ENCODE measurements around the gene CAPSL.

DNA sequence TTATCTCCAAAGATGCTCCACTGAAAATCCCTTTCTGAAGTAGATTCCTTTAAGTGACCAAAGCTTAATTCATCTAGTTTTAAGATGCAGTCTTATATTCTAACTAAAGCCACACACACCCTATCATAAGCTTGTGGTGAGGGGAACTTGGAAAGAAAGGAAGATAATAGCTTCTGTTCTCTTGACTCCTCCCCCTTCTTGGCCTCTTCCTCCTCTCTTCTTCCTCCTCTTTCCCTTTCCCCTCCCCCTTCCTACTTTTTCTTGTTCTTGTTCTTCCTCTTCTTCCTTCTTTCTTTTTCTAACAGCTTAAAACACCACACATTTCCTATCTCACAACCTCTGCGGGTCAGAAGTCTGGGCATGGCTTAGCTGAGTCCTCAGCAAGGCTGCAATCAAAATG is 58.3 kb downstream of the CAPSL start:
- TF ChIP-seq, protein P1, sequence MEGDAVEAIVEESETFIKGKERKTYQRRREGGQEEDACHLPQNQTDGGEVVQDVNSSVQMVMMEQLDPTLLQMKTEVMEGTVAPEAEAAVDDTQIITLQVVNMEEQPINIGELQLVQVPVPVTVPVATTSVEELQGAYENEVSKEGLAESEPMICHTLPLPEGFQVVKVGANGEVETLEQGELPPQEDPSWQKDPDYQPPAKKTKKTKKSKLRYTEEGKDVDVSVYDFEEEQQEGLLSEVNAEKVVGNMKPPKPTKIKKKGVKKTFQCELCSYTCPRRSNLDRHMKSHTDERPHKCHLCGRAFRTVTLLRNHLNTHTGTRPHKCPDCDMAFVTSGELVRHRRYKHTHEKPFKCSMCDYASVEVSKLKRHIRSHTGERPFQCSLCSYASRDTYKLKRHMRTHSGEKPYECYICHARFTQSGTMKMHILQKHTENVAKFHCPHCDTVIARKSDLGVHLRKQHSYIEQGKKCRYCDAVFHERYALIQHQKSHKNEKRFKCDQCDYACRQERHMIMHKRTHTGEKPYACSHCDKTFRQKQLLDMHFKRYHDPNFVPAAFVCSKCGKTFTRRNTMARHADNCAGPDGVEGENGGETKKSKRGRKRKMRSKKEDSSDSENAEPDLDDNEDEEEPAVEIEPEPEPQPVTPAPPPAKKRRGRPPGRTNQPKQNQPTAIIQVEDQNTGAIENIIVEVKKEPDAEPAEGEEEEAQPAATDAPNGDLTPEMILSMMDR (IDR thresholded peaks at IDR 0.05) = no peak
- TF ChIP-seq POLR2A (IDR thresholded peaks at IDR 0.05) = no peak

All from esophagus squamous epithelium (tissue), 4 donors.